AG04450 (cell line): ENCODE data around the gene ONECUT2. TPM values are rescaled to one million over a fixed set of nuclear protein-coding genes. Genes with fewer than 3 reads are reported as not detected.

Experiments
- CTCF ChIA-PET: fragments of 300-600, 350-600 bp; formaldehyde crosslinking; extraction: SDS; loops from one replicate; lab custom pipeline; 2022; ENCODE audit warnings: antibody characterized with exemption, inconsistent platforms; lab: Charles Lee
- POLR2A ChIA-PET: fragments of 350-600 bp; formaldehyde crosslinking; extraction: SDS; loops from one replicate; lab custom pipeline; 2021; ENCODE audit warnings: antibody characterized with exemption, inconsistent platforms; lab: Yijun Ruan, JAX
- DNase-seq: peaks from one replicate; pipeline ENCODE4 v3.0.0-alpha.2; 2011; ENCODE audit warnings: low read depth, low spot score
- H3K27ac ChIP-seq: one replicate; pipeline ENCODE4 v1.5.1; 2012; ENCODE audit warnings: low read depth, low read length, control low read depth
- H3K27me3 ChIP-seq: one replicate; pipeline ENCODE4 v1.6.0; 2012; ENCODE audit warnings: low read length; ENCODE audit not compliant: control insufficient read depth, insufficient read depth
- H3K4me3 ChIP-seq: 2 replicates; pipeline ENCODE4 v1.5.1; 2011; ENCODE audit warnings: mild to moderate bottlenecking, low read depth, low read length, control low read depth
- H3K9me3 ChIP-seq: 2 replicates; pipeline ENCODE4 v1.5.1; 2012; ENCODE audit warnings: low read length; ENCODE audit not compliant: control insufficient read depth, insufficient read depth
- polyA plus RNA-seq: library from polyadenylated mRNA; depleted of rRNA; stranded (reverse); fragments of >200 nt; gene quantifications from 2 replicates; pipeline ENCODE4 v1.2.3, GENCODE V29; 2011
- TF ChIP-seq, protein P1 (sequence below): IDR thresholded peaks from 2 replicates; pipeline ENCODE4 v1.5.1; 2011; ENCODE audit warnings: low read depth, low read length, control low read depth, inconsistent platforms

Gene ONECUT2
- polyA plus RNA-seq, 1 experiment: 0.01 TPM

DNA sequence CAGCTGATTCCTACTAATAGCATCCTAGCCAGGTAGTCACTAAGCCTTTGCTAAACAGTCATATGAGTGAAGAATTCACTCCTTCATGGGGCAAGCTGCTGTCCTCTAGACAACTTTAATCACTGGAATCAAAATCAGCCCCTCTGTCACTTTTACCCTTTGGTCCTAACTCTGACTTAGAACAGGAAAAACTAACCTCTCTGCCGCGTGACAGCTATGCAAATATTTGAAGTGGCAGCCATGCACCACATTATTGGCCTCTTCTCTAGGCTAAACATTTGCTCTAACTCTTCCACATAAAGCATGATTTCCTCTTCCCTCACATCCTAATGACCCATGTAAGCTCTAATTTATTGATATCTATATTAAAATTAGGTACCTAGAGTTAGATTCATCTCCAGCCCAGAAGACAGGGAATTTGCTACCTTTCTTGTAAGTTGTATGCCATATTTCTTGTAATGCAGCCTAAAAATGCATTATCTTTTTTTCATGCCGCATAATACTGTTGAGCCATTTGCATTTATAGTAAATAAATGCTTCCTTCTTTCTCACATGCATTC lies 12.8 kb upstream of the ONECUT2 start:
- H3K27me3 ChIP-seq: peaks cover 12% of the 10 kb centered on the region
- peaks cover 2% of the 10 kb centered on the region; the same call in 1 of the 2 replicates for H3K9me3 ChIP-seq
- DNase-seq: no peak
- POLR2A ChIA-PET: no interaction called here
- no peak overlapping the region for H3K27ac ChIP-seq
- CTCF ChIA-PET: no interaction called here
- TF ChIP-seq, protein P1, sequence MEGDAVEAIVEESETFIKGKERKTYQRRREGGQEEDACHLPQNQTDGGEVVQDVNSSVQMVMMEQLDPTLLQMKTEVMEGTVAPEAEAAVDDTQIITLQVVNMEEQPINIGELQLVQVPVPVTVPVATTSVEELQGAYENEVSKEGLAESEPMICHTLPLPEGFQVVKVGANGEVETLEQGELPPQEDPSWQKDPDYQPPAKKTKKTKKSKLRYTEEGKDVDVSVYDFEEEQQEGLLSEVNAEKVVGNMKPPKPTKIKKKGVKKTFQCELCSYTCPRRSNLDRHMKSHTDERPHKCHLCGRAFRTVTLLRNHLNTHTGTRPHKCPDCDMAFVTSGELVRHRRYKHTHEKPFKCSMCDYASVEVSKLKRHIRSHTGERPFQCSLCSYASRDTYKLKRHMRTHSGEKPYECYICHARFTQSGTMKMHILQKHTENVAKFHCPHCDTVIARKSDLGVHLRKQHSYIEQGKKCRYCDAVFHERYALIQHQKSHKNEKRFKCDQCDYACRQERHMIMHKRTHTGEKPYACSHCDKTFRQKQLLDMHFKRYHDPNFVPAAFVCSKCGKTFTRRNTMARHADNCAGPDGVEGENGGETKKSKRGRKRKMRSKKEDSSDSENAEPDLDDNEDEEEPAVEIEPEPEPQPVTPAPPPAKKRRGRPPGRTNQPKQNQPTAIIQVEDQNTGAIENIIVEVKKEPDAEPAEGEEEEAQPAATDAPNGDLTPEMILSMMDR: no peak
- H3K4me3 ChIP-seq: no peak overlapping the region

DNA sequence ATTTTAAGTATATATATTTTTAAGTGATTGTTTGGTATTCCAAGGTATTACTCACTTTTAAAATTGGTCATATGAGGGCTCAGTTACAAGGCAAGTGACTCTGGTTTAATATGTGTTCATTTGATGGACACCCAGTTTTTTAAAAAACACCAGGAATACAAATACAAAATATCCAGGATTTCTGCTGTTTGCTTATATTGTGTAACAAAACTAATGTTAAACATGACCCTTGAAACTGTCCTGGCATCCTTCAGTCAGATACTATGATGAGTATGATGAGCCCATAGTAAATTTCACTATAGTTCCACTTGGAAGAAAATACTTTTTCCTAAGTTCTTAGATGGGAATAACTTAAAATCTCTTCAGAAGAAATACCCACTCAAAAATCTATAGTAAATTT lies 11.4 kb upstream of the ONECUT2 start:
- peaks cover 24% of the 10 kb centered on the region for H3K27me3 ChIP-seq
- peaks cover 11% of the 10 kb centered on the region; the same call in 1 of the 2 replicates for H3K9me3 ChIP-seq
- H3K4me3 ChIP-seq: no peak overlapping the region
- ChIA-PET POLR2A (no interaction called here), CTCF (no interaction called here)
- H3K27ac ChIP-seq: no peak overlapping the region
- no peak for DNase-seq
- TF ChIP-seq, protein P1: no peak

DNA sequence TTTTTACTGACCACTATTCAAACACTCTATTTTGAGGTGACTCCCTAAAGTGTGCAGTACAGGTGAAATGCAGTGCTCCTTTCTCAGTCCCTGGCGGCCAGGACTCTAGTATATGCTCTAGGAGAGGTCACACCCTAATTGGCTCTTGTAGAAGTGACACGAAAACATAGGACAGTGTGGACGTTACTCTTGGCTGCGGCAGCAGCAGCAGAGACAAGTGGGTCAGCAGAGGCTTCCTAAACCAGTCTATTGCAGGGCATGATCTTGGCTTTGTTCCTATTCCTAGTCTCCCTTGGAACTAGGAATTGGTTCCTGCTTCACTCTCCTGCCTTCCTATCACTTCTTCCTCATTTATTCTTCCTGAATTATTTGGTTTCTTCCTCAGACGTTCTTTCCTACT lies 10.1 kb upstream of the ONECUT2 start:
- no peak for DNase-seq
- H3K4me3 ChIP-seq: no peak overlapping the region
- H3K27ac ChIP-seq: no peak overlapping the region
- TF ChIP-seq, protein P1: no peak
- H3K9me3 ChIP-seq: peaks cover 13% of the 10 kb centered on the region; the same call in 1 of the 2 replicates
- peaks cover 35% of the 10 kb centered on the region for H3K27me3 ChIP-seq
- ChIA-PET CTCF (no interaction called here), POLR2A (no interaction called here)

DNA sequence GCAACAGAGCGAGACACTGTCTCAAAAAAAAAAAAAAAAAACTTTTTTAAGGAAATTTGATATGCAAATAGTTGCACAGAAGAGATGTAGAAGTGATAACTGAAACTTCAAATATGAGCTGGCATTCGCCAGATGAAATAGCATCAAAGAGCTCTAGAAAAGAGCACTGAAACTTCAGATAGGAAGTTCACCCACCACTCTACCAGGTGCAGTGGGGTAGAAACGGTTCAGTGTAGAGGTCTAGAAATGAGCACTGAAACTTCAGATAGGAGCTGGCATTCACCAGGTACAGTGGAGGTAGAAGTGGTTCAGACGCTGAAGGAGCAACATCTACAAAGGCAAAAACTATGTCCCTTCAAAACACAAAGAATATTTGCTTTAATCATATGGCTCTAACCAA lies 9.0 kb upstream of the ONECUT2 start:
- ChIA-PET CTCF (interaction anchor here (0.6 kb wide), 1 partner anchor 117 kb away, joined by 4 read pairs; no protein-coding TSS in a partner anchor), POLR2A (no interaction called here)
- no peak for DNase-seq
- Histone ChIP-seq H3K27ac (no peak overlapping the region), H3K4me3 (no peak overlapping the region), H3K9me3 (peaks cover 13% of the 10 kb centered on the region; the same call in 1 of the 2 replicates), H3K27me3 (peaks cover 44% of the 10 kb centered on the region)
- TF ChIP-seq, protein P1: no peak

DNA sequence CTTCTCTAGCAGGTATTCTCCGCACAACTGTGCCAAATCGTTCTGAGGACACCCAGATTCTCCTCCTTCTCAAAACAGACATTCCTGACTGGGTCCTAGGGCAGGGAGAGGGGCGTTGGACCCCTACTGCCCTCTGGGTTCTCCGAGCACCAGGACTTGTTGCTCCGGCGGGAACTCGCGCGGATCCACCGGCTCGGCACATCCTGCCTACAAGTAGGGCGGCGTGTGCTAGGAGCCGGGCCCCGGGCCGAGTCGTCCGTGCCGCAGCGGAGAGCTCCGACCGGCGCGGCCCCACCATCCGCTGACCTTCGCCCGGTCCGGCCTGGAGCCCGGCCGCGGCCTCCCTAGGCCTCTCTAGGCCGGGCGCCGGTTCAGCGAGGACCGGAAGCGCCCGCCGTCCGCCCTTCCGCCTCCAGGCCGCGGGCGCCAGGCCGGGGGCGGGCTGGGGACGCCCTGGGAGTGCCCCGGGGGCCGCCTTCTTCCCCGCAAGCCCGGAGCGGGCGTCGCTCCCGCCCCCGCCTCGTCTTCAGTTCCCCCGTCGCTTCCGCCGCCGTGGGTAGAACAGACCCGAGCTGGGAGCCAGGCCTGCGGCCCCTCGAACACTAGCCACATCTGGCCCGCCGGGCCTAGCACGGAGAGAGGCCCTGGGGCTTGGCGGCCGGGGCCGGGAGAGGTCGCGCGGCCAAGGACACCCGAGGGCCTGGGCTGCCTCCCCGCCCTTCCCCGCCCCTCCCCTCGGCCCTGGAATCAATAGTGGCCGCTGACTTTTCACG lies 7.6 kb upstream of the ONECUT2 start:
- CTCF ChIA-PET: no interaction called here
- H3K27ac ChIP-seq: no peak overlapping the region
- H3K4me3 ChIP-seq: no peak overlapping the region
- POLR2A ChIA-PET: no interaction called here
- DNase-seq: no peak
- H3K9me3 ChIP-seq: peaks cover 13% of the 10 kb centered on the region; the same call in 1 of the 2 replicates
- TF ChIP-seq, protein P1: no peak
- H3K27me3 ChIP-seq: peaks cover 57% of the 10 kb centered on the region
